Measurements from ENCODE around the gene POU5F1.

DNA sequence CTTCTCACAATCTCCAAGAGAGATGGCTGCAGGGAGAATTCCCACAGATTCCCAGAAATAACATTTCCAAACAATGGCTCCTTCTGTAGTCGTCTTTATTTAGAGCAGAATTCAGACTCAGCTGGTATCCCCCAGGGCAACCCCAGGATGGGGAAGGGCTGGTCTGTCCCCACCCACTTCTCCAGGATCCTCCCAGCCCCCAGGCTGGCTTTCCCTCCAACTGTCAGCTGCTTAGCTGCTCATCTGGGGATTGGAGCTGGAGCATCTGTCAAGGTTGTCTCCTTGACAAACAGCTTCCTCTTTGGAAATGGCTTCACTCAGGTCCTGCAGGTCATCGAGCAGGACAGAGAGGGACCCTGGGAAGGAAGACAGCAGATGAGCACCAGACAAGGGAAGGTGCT is 28.1 kb downstream of the POU5F1 start:
- TF ChIP-seq ELF1 (IDR thresholded peaks at IDR 0.05) (no peak), EP300 (IDR thresholded peaks at IDR 0.05; ENCODE audit: borderline replicate concordance in 1 of 2, low read depth in 1 of 2, low read length in 1 of 2) (no peak), RAD21 (IDR thresholded peaks at IDR 0.05; ENCODE audit: low read length) (no peak), TEAD4 (IDR thresholded peaks at IDR 0.05; ENCODE audit: borderline replicate concordance, insufficient read depth) (no peak), TAF1 (IDR thresholded peaks at IDR 0.05; ENCODE audit: borderline replicate concordance, low read depth, low read length) (no peak), TCF12 (IDR thresholded peaks at IDR 0.05) (no peak), NFIC (IDR thresholded peaks at IDR 0.05; ENCODE audit: borderline replicate concordance) (no peak), FOXM1 (IDR thresholded peaks at IDR 0.05; ENCODE audit: low read depth) (no peak)
- TF ChIP-seq, protein P1, sequence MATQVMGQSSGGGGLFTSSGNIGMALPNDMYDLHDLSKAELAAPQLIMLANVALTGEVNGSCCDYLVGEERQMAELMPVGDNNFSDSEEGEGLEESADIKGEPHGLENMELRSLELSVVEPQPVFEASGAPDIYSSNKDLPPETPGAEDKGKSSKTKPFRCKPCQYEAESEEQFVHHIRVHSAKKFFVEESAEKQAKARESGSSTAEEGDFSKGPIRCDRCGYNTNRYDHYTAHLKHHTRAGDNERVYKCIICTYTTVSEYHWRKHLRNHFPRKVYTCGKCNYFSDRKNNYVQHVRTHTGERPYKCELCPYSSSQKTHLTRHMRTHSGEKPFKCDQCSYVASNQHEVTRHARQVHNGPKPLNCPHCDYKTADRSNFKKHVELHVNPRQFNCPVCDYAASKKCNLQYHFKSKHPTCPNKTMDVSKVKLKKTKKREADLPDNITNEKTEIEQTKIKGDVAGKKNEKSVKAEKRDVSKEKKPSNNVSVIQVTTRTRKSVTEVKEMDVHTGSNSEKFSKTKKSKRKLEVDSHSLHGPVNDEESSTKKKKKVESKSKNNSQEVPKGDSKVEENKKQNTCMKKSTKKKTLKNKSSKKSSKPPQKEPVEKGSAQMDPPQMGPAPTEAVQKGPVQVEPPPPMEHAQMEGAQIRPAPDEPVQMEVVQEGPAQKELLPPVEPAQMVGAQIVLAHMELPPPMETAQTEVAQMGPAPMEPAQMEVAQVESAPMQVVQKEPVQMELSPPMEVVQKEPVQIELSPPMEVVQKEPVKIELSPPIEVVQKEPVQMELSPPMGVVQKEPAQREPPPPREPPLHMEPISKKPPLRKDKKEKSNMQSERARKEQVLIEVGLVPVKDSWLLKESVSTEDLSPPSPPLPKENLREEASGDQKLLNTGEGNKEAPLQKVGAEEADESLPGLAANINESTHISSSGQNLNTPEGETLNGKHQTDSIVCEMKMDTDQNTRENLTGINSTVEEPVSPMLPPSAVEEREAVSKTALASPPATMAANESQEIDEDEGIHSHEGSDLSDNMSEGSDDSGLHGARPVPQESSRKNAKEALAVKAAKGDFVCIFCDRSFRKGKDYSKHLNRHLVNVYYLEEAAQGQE (IDR thresholded peaks at IDR 0.05; ENCODE audit: low read depth, low read length) = no peak
- TF ChIP-seq, protein P2, sequence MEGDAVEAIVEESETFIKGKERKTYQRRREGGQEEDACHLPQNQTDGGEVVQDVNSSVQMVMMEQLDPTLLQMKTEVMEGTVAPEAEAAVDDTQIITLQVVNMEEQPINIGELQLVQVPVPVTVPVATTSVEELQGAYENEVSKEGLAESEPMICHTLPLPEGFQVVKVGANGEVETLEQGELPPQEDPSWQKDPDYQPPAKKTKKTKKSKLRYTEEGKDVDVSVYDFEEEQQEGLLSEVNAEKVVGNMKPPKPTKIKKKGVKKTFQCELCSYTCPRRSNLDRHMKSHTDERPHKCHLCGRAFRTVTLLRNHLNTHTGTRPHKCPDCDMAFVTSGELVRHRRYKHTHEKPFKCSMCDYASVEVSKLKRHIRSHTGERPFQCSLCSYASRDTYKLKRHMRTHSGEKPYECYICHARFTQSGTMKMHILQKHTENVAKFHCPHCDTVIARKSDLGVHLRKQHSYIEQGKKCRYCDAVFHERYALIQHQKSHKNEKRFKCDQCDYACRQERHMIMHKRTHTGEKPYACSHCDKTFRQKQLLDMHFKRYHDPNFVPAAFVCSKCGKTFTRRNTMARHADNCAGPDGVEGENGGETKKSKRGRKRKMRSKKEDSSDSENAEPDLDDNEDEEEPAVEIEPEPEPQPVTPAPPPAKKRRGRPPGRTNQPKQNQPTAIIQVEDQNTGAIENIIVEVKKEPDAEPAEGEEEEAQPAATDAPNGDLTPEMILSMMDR (IDR thresholded peaks at IDR 0.05) = no peak
- TF ChIP-seq, protein P3, sequence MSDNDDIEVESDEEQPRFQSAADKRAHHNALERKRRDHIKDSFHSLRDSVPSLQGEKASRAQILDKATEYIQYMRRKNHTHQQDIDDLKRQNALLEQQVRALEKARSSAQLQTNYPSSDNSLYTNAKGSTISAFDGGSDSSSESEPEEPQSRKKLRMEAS (IDR thresholded peaks at IDR 0.05; ENCODE audit: low read depth) = no peak
- TF ChIP-seq, protein P4, sequence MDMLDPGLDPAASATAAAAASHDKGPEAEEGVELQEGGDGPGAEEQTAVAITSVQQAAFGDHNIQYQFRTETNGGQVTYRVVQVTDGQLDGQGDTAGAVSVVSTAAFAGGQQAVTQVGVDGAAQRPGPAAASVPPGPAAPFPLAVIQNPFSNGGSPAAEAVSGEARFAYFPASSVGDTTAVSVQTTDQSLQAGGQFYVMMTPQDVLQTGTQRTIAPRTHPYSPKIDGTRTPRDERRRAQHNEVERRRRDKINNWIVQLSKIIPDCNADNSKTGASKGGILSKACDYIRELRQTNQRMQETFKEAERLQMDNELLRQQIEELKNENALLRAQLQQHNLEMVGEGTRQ (IDR thresholded peaks at IDR 0.05; ENCODE audit: borderline replicate concordance, low read depth, low read length) = no peak
